HL-60 (cell line): Measurements from ENCODE around the gene ZNF24.

ENCODE experiments used
- DNase-seq, 2 experiments: peaks; one replicate each; pipeline ENCODE4 v3.0.0-alpha.2; 2010 to 2020; ENCODE audit warnings: low read depth in 1 of 2, low spot score in 1 of 2
- H3K27ac ChIP-seq: fragments of 250-450 bp; sonication (Bioruptor Pico); replicated peaks from 2 replicates; pipeline ENCODE4 v1.5.1; 2020; ENCODE audit warnings: mild to moderate bottlenecking, moderate library complexity
- H3K27me3 ChIP-seq: fragments of 250-450 bp; sonication (Bioruptor Pico); 2 replicates; pipeline ENCODE4 v1.5.1; 2021; ENCODE audit warnings: mild to moderate bottlenecking, moderate library complexity; ENCODE audit not compliant: insufficient read depth, poor library complexity, severe bottlenecking
- H3K4me3 ChIP-seq: replicated peaks from 2 replicates; pipeline ENCODE4 v1.5.1; 2011; ENCODE audit warnings: mild to moderate bottlenecking, control low read depth, low read length; ENCODE audit not compliant: insufficient read depth
- CTCF ChIP-seq: IDR thresholded peaks from one replicate; pipeline ENCODE4 v1.5.1; 2011; ENCODE audit warnings: low read length, control low read depth, inconsistent platforms; ENCODE audit not compliant: insufficient read depth
- GABPA ChIP-seq: IDR thresholded peaks from 2 replicates; pipeline ENCODE4 v1.6.1; 2012; ENCODE audit warnings: low read depth
- POLR2AphosphoS5 ChIP-seq: IDR thresholded peaks from 2 replicates; pipeline ENCODE4 v1.6.1; 2012; ENCODE audit warnings: low read depth
- REST ChIP-seq: IDR thresholded peaks from 2 replicates; pipeline ENCODE4 v1.6.1; 2012; ENCODE audit warnings: low read depth; ENCODE audit not compliant: insufficient replicate concordance
- SPI1 ChIP-seq: IDR thresholded peaks from 2 replicates; pipeline ENCODE4 v1.6.1; 2012; ENCODE audit warnings: low read depth, mild to moderate bottlenecking, borderline replicate concordance

ZNF24 gene

DNA sequence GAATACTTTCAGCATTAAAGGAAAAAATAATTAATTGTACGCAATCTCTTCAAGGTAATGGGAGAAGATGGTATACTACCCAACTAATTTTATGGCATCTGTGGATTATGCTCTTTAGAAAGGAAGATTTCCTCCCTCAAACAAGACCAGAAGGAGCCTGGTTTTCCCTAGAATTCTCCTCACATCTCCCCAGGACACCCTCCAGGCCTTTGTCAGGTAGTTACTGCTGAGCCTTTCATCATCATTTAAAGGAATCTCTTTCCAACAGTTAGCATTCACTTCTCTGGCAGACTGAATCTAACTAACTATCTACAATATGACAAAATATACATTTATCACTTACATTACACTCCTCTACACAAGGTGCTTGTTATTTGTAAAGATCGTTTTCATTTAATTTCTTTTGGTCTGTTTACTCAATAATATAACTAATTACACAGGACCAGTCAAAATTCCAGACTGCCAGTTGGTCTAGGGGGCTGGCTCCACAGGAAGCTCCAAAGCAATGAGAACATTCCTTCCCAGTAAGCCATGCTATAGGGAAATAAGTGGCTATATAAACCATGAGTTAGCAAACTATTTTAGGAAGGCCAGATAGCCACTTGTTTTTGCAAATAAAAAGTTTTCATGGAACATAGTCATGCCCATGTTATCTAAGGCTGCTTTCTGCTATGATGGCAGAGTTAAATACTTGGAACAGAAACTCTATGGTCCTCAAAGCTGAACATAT is 19.1 kb downstream of the ZNF24 start:
- Histone ChIP-seq H3K27me3 (no peaks in the 10 kb centered on the region), H3K4me3 (no peak overlapping the region), H3K27ac (no peak overlapping the region)
- DNase-seq, result no peak
- no peak for TF ChIP-seq REST
- TF ChIP-seq GABPA, result no peak
- TF ChIP-seq POLR2AphosphoS5, result no peak
- no peak for TF ChIP-seq SPI1
- TF ChIP-seq CTCF, result no peak

DNA sequence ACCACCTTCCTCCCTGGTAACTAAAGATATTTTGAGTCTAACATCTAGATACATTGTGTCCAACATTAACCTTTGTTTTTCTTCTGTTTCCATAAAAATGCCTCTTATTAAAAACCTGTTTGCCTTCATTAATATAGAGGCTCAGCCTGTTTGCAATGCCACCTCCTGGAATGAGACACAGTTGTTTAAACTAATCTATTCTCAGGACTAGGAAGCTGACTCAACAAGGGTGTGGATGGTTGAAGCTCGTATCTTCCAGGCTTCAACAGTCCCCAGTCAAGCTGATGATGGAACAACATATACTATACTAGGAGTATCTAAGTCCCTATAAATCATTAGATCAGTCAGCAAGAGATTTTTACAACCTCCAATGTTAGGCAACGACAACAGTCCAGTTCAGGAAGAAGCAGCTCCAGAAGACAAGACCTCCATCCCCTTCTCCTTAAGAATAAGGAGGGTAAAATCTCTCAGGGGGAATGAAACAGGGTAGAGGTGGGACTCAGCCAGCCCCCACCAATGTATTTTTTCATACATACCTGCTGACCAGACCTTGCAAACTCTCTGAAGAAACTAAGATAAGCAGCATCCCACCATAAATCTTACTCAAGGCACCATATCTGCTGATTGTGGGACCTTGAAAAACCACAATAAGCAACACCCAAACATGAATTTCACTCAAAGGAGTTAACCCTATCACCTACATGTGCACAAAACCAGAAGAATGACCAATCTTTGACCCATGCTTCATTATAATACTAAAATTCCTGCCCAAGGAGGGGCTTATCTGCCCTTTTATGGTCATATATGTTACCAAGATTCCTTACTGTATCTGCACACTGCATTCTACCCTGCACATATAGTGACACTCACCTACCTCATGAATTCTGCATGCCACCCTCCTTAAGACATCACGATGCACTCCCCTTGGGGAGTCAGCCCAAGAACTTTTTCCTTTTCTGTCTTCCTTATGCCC is 21.4 kb downstream of the ZNF24 start:
- DNase-seq, result no peak
- H3K27ac ChIP-seq, result no peak overlapping the region
- TF ChIP-seq SPI1, result no peak
- no peaks in the 10 kb centered on the region for H3K27me3 ChIP-seq
- no peak overlapping the region for H3K4me3 ChIP-seq

DNA sequence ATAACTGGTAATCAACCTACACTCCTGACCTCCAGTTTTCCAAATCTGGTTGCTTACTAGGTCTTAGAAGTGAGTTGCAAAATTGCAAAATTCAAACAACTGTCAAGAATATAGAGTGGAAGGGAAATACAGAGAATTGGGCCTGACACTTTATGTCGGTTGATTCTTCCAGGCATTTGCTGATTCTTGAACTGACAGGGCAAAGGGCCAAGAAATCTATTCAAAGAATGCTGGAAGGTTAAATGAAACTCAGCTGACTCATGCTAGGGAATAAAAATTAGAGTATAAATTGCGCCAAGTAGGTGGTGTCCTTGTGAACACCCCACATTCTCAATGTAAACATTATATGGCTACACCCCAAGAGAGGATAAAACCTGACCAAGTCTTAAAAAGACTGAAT is 32.7 kb downstream of the ZNF24 start:
- H3K27me3 ChIP-seq, result no peaks in the 10 kb centered on the region
- H3K27ac ChIP-seq, result no peak overlapping the region
- DNase-seq, result no peak
- no peak overlapping the region for H3K4me3 ChIP-seq
- TF ChIP-seq CTCF (no peak), SPI1 (no peak), POLR2AphosphoS5 (no peak), GABPA (no peak), REST (no peak)

GRCh38 chr18:35306588-35307250 is 37.5 kb downstream of the ZNF24 start:
- no peak overlapping the region for H3K27ac ChIP-seq
- no peaks in the 10 kb centered on the region for H3K27me3 ChIP-seq
- TF ChIP-seq SPI1, result no peak
- TF ChIP-seq CTCF, result no peak
- no peak for TF ChIP-seq POLR2AphosphoS5
- TF ChIP-seq GABPA, result no peak
- no peak for TF ChIP-seq REST
- H3K4me3 ChIP-seq, result no peak overlapping the region
- DNase-seq, result no peak
